ENCODE data around the gene NR5A1.

DNA sequence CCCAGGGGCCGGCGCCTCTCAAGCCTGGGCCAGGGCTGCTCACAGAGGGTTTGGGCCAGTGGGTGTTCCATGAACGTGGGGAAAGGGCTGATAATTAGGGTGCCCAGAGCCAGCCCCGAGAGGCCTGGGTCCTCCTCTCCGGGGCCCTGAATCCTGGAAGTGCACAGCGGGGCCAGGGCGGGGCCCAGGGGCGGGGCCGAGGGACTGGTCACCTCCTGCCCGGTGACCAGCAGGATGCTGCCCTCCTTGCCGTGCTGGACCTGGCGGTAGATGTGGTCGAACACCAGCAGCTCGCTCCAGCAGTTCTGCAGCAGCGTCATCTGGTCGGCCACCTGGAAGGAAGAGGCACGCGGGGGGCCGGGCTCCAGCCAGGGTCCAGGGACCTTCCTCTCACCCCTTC lies 14.4 kb downstream of the NR5A1 start:
- TF ChIP-seq POLR2A (IDR thresholded peaks at IDR 0.05; ENCODE audit: low read depth), result no peak
- TF ChIP-seq, protein P1, sequence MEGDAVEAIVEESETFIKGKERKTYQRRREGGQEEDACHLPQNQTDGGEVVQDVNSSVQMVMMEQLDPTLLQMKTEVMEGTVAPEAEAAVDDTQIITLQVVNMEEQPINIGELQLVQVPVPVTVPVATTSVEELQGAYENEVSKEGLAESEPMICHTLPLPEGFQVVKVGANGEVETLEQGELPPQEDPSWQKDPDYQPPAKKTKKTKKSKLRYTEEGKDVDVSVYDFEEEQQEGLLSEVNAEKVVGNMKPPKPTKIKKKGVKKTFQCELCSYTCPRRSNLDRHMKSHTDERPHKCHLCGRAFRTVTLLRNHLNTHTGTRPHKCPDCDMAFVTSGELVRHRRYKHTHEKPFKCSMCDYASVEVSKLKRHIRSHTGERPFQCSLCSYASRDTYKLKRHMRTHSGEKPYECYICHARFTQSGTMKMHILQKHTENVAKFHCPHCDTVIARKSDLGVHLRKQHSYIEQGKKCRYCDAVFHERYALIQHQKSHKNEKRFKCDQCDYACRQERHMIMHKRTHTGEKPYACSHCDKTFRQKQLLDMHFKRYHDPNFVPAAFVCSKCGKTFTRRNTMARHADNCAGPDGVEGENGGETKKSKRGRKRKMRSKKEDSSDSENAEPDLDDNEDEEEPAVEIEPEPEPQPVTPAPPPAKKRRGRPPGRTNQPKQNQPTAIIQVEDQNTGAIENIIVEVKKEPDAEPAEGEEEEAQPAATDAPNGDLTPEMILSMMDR (IDR thresholded peaks at IDR 0.05), result no peak

Measured in esophagus muscularis mucosa (tissue), 3 donors.